NCI-H187 treated with DMSO at 0.1 percent for 48 hours (cell line): ENCODE results near the gene LRR1.
"Not testable (repeated sequence)": the region's sequence is repeated elsewhere in the genome, so short reads cannot be mapped to it uniquely, and the experiment has no call there.

ENCODE experiments used
- DNase-seq: peaks from one replicate; lab custom pipeline; 2025; lab: John Stamatoyannopoulos, UW

LRR1 gene

DNA sequence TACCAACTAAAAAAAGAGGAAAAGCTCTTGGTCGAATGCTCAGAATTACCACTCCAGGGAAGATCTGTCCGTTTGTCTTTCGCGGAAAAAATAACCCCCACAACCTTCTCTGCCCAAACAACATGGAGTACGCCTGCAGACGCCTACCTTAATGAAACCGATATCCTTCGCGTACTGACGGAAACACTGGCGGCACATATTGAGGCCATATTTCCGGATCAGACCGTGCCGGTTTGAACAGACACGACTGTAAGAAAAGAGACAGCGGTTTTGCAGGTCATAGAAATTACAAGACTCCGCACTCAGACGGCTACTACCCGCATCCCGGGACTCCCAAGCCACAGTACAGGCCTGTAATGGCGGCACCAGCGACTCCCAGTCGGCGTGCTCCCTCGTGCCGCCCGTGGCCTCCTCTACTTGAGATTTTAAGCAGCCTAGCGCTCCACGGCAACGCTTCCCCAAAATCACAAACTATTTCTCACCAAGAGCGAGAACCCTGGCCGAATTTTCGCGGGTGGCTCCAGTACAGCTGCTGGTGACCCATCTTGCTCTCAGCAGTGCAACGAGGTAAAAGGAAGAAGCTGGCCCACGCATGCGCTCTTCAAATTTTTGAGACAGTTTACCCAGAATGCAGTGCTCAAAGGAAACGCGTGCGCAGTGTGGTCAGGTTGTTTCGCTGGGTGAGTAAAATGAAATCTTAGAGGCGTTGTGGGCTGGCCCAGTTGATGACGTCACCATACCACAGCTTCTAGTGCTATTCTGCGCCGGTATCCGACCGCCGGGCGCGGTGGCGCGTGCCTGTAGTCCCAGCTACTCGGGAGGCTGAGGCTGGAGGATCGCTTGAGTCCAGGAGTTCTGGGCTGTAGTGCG lies 12.7 kb upstream of the LRR1 start, which contains the start of gene RPS29:
Gene RPS29, minus strand, starts transcription at position 578 of the 870 bp plus-strand sequence. Its CDS starts 34 bp downstream, at position 544.
- peak; percentile 97 for DNase-seq

DNA sequence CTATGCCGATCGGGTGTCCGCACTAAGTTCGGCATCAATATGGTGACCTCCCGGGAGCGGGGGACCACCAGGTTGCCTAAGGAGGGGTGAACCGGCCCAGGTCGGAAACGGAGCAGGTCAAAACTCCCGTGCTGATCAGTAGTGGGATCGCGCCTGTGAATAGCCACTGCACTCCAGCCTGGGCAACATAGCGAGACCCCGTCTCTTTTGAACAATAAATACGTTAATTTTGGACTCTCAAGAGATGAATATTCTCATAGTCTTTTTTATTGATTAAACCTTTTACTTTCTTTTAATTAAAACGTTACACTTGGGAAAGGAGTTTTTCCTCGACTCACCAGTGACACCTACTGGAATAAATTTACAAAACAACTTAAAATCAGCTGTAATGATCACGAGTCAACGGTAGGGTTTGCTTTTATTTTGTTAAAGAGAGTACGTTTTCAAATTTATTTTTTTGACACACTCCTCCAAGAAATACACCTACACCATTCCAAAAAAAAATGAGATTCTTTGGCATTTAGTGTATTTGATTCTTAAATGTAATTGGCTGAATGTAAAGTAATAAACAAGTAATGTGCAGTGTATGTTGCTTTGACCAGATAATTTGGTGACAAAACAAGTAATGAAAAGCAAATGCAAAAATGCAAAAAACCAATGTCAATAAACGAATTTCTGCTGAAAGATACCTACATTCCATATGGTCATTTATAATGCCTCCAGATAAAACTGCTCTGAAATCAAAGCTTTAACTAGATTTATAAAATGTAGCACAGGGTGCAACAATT lies 11.9 kb upstream of the LRR1 start:
- DNase-seq = no peak

DNA sequence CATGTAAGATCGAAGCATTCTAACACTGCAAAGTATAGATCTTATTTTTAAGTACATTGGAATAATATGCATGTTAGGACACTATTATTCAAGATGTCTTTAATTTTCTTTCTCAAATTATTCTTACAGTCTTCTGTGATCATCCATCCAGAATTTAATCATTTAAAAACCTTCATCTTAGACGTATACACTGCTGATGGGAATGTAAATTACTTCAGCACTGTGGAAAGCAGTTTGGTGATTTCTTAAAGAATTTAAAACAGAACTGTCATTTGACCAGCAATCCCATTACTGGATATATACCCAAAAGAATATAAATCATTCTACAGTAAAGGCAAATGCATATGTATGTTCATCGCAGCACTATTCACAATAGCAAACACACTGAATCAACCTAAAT lies 9.4 kb upstream of the LRR1 start:
- DNase-seq = no peak

DNA sequence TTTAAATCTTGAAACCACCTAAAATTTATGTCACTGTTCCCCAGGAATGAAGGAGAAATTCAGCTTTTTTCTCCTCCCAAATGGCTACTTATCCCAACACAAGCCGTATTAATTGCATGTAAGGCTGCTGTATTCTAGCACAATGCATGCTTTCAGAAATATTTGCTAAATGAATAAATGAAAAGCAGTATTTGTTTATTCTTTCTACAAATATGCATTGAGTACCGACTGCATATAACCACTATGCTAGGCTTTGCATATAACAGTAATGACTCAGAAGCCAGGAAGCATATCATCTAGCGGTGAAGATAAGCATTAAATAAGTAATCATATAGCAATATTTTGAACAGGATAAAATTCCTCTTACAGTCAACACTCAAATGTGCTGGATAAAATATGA lies 5.7 kb upstream of the LRR1 start:
- DNase-seq = no peak

- no peak for DNase-seq
These were observed 4.2 kb upstream of the LRR1 start for GRCh38 chr14:49594347-49595091.

GRCh38 chr14:49598189-49598484 lies 603 bp upstream of the LRR1 start:
- no peak for DNase-seq

DNA sequence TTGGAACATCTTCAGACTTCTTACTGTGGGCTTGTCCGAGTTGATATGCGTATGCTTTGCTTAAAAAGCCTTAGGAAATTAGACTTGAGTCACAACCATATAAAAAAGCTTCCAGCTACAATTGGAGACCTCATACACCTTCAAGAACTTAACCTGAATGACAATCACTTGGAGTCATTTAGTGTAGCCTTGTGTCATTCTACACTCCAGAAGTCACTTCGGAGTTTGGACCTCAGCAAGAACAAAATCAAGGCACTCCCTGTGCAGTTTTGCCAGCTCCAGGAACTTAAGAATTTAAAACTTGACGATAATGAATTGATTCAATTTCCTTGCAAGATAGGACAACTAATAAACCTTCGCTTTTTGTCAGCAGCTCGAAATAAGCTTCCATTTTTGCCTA lies 8.8 kb downstream of the LRR1 start:
- DNase-seq = no peak

DNA sequence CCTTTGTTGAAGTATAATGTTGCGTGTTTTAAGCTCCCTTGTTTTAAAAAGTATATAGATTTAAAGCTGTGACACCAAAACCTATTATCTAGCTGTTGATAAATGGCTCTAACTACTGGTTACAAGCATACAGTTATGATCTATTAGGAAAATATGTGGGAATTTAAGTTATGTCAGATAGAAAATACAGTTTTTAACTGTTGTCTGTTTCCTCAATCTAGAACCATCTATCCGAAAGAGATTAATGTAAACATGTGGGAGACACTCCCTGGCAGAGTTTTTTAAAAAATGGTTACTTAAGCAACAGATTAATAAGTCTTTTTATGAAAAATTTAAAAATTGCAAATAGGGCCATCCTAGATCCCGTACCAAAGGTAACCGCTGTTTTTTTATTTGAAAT lies 13.5 kb downstream of the LRR1 start:
- DNase-seq = no peak

- DNase-seq = no peak
These were observed 13.9 kb downstream of the LRR1 start for GRCh38 chr14:49612671-49613070.

DNA sequence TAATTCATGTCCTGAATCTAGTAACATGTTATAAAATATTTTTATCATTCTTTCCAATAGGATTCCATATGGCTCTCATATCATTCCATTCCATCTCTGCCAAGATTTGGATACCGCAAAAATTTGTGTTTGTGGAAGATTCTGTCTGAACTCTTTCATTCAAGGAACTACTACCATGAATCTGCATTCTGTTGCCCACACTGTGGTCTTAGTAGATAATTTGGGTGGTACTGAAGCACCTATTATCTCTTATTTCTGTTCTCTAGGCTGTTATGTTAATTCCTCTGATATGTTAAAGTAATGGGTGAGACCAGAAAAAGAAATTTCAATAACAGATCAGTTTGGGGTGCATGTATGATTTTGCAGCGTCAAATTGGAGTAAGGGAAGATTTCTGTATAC lies 15.5 kb downstream of the LRR1 start:
- DNase-seq = no peak

GRCh38 chr14:49615776-49616175 lies 17.0 kb downstream of the LRR1 start:
- DNase-seq = no peak

DNA sequence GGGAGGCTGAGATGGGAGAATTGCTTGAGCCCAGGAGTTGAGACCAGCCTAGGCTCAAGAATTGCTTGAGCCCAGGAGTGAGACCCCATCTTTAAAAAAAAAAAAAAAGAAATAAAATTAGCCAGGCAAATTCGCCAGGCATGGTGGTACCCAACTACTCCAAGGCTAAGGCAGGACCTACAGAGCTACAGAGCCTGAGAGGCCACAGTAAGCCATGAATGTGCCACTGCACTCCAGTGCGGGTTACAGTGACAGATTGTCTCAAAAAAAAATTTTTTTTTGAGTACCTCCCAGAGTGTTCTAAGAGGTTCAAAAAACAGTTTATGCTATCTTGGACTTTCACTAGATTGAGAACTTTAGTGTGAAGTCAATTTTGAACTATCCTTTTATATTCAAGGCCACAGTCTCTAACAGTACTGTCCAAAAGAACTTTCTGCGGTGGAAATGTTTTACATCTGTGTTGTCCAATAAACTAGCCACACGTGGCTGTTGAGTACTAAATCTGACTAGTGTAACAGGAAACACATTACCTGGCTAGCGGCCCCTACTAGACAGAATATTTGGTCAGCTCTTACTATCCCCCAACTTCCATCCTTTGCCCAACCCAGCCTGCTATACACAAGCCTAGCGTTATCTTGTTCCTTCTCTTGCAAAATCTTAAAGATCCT lies 19.2 kb downstream of the LRR1 start:
- DNase-seq = no peak

- not testable (repeated sequence) for DNase-seq
These were observed 20.5 kb downstream of the LRR1 start for GRCh38 chr14:49619273-49619672.

DNA sequence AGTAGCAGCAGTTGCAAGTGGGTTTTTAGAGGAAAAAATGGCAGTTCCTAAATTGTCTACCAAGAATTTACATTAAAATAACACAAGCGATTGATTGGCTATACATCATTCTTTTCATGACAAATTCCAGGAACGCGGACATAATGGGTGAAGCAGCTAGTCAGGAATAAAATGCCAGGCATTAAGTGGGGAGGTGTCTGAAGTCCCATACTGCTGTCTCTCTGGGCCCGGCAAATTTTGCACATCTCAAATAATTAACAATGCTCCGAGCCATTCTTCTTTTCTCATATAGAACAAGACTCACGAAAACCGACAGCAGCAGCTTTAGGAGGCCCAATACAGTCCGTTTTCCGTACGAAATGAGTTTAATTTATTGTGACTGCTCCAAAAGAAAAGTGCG lies 21.0 kb downstream of the LRR1 start:
- no peak for DNase-seq

DNA sequence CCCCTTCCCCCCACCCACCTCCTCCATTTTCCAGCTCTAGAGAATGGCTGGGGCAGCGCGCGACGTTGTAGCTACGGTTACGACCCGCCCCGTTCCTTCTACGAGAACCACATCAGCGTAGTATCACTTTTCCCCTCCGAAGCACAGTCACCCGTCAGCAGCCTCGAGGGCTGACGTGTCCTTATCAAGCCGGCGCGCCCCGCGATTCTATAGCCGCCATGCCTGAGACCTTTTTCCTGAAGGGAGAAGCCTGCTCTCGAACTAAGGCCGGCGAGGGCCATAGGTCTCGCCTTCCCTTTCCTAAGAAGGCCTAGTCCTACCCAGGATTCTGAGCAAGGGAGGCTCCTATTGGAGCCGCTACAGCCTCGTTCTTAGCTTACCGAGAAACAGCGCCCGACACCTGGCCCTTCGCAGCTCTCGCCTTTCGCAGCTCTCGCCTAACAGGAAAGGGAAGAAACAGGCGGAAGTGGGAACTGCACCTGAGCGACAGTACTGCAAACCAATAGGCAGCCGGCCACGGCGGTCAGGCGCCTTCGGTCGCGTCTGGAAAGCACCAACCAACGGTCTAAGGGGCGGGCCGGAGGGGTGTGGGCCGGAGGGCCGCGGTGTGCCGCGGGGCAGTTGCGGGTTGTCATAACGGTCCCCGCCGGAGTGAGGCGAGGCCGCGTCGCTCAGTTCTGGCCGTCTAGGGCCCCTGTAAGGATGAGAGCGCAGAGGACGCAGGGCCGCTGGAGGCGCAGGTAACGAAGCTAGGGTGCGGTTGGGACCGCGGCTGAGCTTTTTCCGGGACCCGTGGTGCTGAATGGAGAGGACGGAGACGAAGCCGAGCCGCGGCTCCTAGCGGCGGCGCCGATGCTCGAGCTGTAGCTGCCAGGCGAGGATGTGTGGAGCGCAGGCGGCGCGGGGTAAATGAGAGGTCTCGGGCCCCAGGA lies 21.7 kb downstream of the LRR1 start, which contains the start of the genes MGAT2 and RPL36AL:
Gene MGAT2, plus strand, starts transcription at position 618 of the 932 bp plus-strand sequence. CDS start 470 bp downstream, outside the sequence.
Gene RPL36AL, minus strand, starts transcription at position 445 of the 932 bp plus-strand sequence. CDS start 1,522 bp downstream, outside the sequence.
- peak; percentile 94 for DNase-seq

DNA sequence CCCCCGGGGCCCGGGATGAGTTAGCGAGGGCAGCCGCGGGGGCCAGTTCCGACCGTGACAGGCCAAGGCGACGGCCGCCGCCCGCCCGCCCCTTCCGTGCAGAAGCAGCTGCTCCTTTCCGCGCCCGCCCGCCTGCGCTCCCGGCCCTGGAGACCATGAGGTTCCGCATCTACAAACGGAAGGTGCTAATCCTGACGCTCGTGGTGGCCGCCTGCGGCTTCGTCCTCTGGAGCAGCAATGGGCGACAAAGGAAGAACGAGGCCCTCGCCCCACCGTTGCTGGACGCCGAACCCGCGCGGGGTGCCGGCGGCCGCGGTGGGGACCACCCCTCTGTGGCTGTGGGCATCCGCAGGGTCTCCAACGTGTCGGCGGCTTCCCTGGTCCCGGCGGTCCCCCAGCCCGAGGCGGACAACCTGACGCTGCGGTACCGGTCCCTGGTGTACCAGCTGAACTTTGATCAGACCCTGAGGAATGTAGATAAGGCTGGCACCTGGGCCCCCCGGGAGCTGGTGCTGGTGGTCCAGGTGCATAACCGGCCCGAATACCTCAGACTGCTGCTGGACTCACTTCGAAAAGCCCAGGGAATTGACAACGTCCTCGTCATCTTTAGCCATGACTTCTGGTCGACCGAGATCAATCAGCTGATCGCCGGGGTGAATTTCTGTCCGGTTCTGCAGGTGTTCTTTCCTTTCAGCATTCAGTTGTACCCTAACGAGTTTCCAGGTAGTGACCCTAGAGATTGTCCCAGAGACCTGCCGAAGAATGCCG lies 22.6 kb downstream of the LRR1 start:
- peak; percentile 43 for DNase-seq

GRCh38 chr14:49622022-49622607 lies 23.4 kb downstream of the LRR1 start:
- no peak for DNase-seq

- no peak for DNase-seq
These were observed 24.6 kb downstream of the LRR1 start for GRCh38 chr14:49623387-49623786.
